ENCODE data around the gene SLC22A4.

SLC22A4 gene

DNA sequence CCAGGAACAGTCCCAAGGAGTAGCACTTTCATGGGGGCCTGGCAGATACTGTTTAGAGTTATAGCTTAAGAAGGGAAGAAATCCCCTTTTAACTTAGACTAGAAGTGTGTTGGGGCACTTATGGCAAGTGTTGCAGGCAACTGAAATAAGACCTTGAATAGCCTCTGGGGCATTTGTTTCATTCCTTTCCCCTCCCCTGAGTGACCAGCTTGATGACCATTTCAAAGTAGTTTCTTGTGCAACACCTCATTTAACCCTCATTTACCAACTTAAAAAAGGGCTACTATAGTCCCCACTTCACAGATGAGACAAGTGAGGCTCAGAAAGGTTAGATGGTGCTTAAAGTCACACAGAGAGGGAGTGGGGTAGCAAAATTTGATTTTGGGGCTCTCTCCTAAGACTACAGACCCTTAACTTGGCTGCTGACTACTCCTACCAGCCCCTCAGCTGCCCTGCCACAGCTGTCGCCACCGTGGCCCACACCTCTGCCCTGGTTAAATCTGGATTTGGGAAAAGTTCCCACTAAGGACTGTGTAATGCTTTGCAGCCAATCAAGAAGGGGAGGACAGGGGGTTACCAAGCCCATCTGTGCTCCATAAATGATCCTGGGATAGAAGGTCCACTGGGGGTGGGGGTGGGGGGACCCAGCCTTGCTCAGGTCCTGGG is 31.2 kb upstream of the SLC22A4 start:
- no peak for DNase-seq

DNA sequence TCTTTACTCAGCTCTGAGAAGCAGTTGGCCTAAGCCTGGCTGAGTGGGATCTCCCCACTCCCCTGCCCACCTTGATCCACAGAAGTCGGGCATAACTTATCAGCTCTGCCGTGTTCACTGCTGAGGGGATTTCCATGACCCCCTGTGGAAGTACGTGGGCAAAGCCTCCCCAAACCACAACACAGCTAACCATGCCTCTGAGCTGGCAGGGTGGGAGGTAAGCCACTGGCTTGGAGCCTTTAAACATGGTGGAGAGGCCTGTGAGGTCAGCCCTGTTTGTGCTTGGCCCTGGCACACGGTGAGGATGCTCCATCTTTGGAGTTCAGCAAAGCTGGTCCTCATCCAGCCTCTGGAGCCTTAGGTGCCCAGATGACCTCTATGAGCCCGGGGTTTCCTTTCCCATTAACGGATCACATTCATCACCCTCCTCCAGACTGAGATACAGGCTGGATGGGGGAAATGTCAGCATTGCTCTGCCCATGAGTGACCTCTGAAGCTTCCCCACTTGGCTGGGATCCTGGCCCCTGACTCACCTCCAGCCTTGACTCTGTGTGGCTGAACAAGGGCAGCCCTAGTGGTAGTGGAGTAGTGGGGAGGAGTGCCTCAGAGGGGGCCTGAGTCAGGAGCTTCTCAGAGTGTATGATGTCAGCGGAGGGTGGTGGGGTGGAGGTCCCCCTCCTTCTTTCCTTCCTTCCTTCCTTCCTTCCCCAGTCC is 30.5 kb upstream of the SLC22A4 start:
- no peak for DNase-seq

DNA sequence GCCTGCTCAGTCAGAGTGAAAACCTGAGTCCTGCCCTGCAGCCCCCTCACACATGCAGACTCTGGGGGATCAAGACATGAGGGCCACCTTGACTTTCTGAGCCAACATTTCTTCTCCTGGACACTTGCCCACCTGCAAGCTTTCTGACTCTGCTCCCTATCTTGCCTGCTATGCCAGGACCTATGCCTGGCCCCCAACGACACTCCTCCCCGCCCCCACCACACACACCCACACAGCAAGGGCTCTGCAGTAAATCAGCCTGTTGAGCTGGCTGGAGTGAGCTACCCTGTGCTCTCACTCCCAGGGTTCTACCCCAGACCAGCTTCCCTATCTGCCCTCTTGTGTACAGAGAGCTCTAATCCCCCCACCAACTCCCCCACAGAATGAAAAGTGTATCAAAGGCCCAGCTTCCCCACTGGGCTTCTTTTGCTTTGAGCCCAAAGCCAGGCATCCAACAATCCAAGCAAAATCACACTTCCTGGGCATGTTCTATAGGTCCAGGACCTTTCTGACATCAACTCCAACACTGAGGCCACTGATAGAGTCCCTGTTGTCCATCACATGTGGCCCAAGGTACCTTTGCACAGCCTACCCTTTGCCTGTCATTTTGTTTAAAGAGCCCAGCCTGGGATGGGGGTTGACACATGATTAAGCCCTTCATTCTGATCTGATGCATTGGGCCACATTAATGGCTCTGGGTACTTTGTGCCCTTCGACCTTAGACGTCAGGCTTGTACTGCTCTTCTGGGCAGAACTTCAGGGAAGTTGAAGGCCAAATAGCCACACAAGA is 29.5 kb upstream of the SLC22A4 start:
- DNase-seq, result no peak

- no peak for DNase-seq
Observed at GRCh38 chr5:132265336-132266030, 28.7 kb upstream of the SLC22A4 start.

- no peak for DNase-seq
Observed at GRCh38 chr5:132266031-132266835, 28.0 kb upstream of the SLC22A4 start.

GRCh38 chr5:132266836-132267160 is 27.4 kb upstream of the SLC22A4 start:
- no peak for DNase-seq

GRCh38 chr5:132267166-132267739 is 26.9 kb upstream of the SLC22A4 start:
- DNase-seq, result no peak

DNA sequence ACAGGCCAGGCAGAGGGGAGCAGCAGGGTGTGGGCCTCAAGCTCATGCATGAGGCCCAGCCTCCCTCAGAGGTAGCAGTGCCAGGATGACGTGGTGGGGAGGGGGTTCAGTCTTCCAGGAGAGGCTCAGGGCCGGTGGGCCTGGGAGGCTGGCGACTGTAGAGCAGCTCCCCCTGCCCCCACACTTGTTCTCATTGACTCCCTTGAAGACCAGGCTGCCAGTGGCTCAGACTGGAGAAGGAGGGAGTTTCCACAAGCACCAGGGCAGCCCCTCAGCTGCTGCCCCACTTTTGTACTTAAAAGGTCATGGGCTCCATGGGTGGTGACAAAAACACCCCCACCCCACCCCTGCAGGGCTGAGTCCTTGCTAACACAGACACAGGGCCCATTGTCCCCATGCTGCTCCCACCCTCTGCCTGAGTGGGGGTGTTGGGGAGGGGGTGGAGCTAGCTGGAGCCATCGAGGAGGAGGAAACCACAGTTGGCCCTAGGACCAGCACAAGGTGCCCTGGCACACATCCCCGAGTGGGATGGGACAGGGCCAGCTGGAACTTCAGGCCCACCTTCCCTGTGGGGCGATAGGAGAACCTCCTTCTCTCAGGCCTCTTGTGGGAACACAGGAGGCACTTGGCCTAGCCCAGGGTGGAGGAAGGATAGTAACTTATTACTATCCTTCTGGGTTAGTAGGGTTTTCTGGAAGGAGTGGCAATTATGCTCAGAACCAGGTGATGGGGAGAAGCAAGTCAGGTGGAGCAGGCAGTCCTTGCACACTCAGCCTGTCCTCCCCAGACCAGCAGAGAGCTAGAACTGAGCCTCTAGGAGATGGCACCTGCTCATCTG is 26.0 kb upstream of the SLC22A4 start:
- no peak for DNase-seq

DNA sequence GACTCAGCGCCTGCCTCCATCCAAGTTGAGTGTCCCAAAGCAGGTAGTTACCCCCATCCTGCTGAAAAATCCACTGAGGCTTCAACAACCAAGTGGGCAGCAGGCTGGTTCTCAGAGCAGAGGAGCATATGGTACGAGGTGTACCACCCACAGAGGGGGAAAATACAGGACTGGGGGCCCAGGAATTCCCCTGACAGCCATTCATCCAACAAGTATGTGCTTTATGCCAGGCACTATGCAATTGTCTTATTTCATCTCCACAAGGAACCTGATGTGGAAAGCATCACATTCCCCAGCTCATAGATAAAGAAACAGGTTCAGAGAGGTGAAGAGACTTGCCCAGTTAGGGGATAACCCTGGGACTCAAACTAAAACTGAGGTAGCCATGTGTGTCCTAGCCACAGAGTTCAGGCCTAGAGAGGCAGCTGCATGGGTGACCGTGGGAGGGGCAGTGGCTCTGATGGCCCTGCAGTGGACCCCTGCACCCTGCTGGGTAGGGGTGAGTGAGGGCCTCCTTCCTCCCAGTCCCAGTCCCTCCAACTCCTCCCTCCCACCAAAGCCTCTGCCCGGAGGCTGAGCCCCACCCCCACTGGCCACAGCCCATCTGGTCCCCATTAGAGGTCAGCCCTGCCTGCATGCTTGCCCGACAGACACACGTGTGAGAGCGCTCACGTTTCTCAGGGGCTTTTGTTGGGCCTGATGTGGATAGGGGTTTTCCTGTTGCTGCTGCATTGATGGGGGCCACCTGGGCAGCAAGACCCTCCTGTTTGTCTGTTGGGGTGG is 25.2 kb upstream of the SLC22A4 start:
- DNase-seq, result no peak

DNA sequence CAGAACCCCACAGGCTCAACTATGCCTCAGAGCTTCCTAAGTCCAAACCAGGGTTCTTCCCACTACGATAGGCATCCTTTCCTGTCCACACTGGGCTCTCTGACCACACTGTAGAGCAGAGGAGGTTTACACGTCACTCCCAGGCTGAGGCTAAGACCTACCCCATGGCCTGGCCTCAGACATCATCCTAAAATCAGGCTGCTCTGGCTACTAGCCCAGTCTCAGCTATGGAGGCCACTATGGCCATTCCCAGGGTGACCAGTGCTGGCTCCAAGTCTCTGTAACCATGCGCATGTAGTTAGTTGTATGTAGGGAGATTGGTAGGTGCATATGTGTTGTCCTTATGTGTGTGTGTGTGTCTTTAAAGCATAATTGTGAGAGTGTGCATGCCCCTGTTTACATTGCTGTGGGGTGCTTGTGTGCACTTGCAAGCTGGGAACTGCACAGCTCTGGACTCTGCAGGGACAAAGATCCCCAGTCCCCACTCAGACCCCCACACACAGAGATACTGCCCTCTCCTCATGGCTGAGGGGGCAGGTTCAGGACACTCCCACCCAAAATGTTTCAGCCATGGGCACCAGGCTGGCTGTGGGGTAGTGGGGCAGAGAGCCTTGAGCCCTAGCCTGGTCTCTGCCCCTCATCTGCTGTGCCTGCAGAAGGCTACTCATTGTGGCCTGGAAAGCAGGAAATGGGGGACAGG is 24.4 kb upstream of the SLC22A4 start:
- no peak for DNase-seq

DNA sequence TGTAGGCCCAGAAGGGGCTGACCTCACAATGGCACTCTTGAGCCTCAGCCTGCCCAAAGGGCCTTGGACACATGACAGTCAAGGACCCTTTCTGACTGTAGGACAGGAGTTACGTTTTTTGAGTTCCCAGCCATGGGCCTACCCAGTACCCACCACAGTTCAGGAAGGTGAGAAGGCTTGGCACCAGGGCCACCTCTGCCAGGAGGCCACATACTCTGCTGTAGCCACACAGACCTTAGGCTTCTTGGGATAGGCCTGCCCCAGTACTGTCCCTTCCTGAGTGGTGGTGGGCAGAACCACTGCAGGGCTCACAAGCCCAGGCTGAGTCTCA is 23.9 kb upstream of the SLC22A4 start:
- no peak for DNase-seq

DNA sequence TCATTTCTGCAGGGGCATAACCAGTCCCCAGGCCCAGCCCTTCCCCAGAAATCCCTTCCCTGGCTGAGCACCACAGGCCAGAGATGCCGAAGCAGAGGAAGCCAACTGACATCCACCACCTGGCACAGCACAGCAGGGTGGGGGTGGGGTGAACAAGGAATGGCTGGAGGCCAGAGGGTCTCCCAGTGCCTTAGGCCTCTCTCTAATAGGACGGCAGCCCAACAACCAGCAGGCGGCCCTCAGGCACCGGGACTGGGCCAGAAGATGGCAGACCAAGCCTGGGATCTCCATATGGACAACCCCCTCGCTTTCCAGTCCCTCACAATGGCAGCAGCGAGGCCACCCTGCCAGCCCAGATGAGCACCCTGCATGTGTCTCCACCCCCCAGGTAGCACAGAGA is 23.5 kb upstream of the SLC22A4 start:
- DNase-seq, result no peak

GRCh38 chr5:132271251-132272246 is 22.6 kb upstream of the SLC22A4 start:
- DNase-seq, result no peak

DNA sequence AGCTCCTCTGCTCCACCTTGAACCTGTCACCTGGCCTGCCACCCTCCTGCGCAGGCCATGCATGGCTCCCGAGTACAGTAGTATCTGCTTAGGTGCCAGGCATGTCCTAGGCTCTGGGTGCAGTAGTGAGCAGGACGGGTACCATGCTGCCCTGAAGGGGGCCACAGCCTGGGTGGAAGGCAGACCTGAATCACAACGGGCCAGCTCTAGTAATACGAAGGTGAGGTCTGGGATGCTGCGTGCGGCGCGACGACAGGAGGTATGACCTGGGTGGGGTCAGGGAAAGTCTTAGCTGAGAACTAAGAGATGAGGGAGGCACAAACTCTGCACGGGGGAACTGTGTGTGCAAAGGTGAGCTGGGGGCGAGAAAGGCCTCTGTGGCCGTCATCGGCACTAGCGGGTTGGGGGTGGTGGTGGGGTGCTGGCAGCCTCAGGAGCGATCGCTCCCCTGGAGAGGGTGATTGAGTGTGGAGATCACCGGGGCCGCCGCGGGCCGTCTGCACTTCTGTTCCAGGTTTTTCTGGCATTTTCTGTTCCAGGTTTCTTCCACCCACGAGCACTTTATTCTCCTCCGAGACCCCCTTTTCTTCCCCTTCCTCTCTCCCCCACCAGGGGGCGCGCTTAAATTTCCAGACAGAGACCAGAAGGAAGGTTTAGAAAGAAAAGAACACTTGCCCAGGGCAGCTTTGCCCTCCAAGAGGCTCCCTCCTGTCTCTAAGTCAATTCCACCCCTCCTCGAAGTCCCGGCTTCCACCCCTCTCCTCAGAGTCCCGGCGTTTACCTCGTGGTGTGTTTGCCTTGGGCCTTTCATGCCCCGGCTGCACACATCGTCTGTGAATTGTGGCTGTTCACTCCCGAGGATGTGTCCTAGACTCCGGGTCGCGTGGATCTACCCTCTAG is 21.6 kb upstream of the SLC22A4 start:
- DNase-seq, result peak; percentile 30

DNA sequence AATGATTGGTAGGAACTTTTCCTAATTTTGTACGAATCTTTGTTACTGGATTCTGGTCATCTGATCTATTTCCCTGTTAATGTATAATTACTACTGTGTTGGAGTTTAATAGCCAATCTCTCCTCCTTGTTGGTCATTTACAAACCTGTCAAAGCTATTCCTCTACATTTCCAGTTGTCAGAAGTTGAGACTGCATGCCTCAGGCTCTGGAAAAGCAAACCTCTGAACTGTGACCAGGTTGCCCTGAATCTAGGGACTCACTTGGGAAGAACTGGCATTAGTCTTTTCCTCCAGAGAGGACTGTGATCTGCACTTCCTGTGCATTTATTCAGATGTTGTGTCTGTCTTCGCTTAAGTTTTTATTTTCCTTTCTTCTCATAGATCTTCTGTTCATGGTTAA is 20.6 kb upstream of the SLC22A4 start:
- no peak for DNase-seq

- DNase-seq, result no peak
Observed at GRCh38 chr5:132274050-132274792, 20.0 kb upstream of the SLC22A4 start.

Measured in NCI-H1694 (cell line).